K562 (cell line): ENCODE data around the gene FDX2. TPM values are rescaled to one million over a fixed set of nuclear protein-coding genes. Genes with fewer than 3 reads are reported as not detected.
A peak's percentile ranks its signal among the peaks of the same experiment; 100 is the strongest.

ENCODE experiments used
- ATAC-seq: fragments of 200-7000 bp; cut with Tn5 transposase; 3 replicates; pipeline ENCODE4 v1.9.1; 2020; ENCODE audit warnings: moderate library complexity
- BruUV-seq: library from RNA; stranded (reverse); fragments of 400-500 nt; replicated peaks from 2 replicates; lab custom pipeline; 2021; lab: Mats Ljungman, UMichigan
- CTCF ChIA-PET: fragments of 300-600 bp; formaldehyde crosslinking; extraction: SDS; loops from one replicate; lab custom pipeline; 2021; ENCODE audit warnings: low intra/inter-chr PET ratio; lab: Yijun Ruan, JAX
- POLR2A ChIA-PET: fragments of 300-600, 350-650 bp; sonication (Branson Sonifier 250); formaldehyde crosslinking; extraction: SDS; loops from one replicate; lab custom pipeline; 2021; ENCODE audit warnings: antibody characterized with exemption, inconsistent platforms; lab: Yijun Ruan, JAX
- DNase-seq, 4 experiments: peaks; one replicate each; pipeline versions ENCODE4 v3.0.0 to v3.0.0-alpha.2; 2011 to 2018; ENCODE audit warnings: low spot score in 3 of 4, mixed read lengths in 3 of 4; ENCODE audit errors: extremely low read depth in 1 of 4
- FAIRE-seq: peaks from 2 replicates; lab custom pipeline; 2011; peaks lifted over from hg19 to GRCh38; lab: Jason Lieb, UNC
- H2AFZ ChIP-seq: 2 replicates; pipeline ENCODE4 v1.6.0; 2011; ENCODE audit warnings: low read depth, low read length, control low read depth, inconsistent platforms
- H3K27ac ChIP-seq: fragments of 200-600 bp; 3 replicates; pipeline ENCODE4 v1.8.0; 2011; ENCODE audit warnings: low read depth, mild to moderate bottlenecking, control low read depth, inconsistent platforms, low read length, moderate library complexity, mixed read lengths; ENCODE audit errors: extremely low read depth
- H3K27me3 ChIP-seq, 2 experiments: fragments of 300-600 bp in 1 of 2; 2 replicates in 1 of 2; 3 replicates in 1 of 2; pipeline versions ENCODE4 v1.6.0 to v1.8.0; 2011; ENCODE audit warnings: inconsistent platforms in 2 of 2, low read length in 2 of 2, mild to moderate bottlenecking in 1 of 2, mixed read lengths in 1 of 2, moderate library complexity in 1 of 2; ENCODE audit not compliant: control insufficient read depth in 2 of 2, insufficient read depth in 2 of 2
- H3K36me3 ChIP-seq: fragments of 300-600 bp; 3 replicates; pipeline ENCODE4 v1.8.0; 2011; ENCODE audit warnings: mild to moderate bottlenecking, low read length, inconsistent platforms; ENCODE audit not compliant: control insufficient read depth, insufficient read depth
- H3K4me1 ChIP-seq, 2 experiments: fragments of 200-600 bp in 1 of 2; replicated peaks in 1 of 2; 2 replicates in 1 of 2; 3 replicates in 1 of 2; pipeline versions ENCODE4 v1.5.1 to v1.8.0; 2011; ENCODE audit warnings: inconsistent platforms in 2 of 2, low read length in 2 of 2, mild to moderate bottlenecking in 1 of 2, mixed read lengths in 1 of 2, moderate library complexity in 1 of 2; ENCODE audit not compliant: control insufficient read depth in 2 of 2, insufficient read depth in 2 of 2
- H3K4me2 ChIP-seq: 2 replicates; pipeline ENCODE4 v1.6.1; 2011; ENCODE audit warnings: low read length, control low read depth, inconsistent platforms, mixed read lengths; ENCODE audit not compliant: insufficient read depth
- H3K4me3 ChIP-seq: fragments of 200-600 bp; sonication (generic), shearing (Covaris generic); 2 replicates; pipeline ENCODE4 v1.5.1; 2016; ENCODE audit warnings: control low read depth, inconsistent platforms
- H3K79me2 ChIP-seq: fragments of 200-600 bp; 3 replicates; pipeline ENCODE4 v1.8.0; 2011; ENCODE audit warnings: low read length, inconsistent platforms; ENCODE audit not compliant: control insufficient read depth, insufficient read depth
- H3K9ac ChIP-seq, 2 experiments: 2 replicates each; pipeline versions ENCODE4 v1.6.0 to v1.6.1; 2011; ENCODE audit warnings: low read depth in 2 of 2, low read length in 2 of 2, control low read depth in 1 of 2, inconsistent platforms in 1 of 2, mild to moderate bottlenecking in 1 of 2, mixed read lengths in 1 of 2; ENCODE audit not compliant: insufficient read depth in 1 of 2
- H3K9me1 ChIP-seq: one replicate; pipeline ENCODE4 v1.6.0; 2011; ENCODE audit warnings: inconsistent platforms, mild to moderate bottlenecking, low read length, moderate library complexity; ENCODE audit not compliant: control insufficient read depth, insufficient read depth
- H3K9me3 ChIP-seq: replicated peaks from 2 replicates; pipeline ENCODE4 v1.5.1; 2011; ENCODE audit warnings: low read depth, low read length, inconsistent platforms; ENCODE audit not compliant: control insufficient read depth, insufficient read depth
- H4K20me1 ChIP-seq: replicated peaks from 2 replicates; pipeline ENCODE4 v1.6.1; 2011; ENCODE audit warnings: low read length, inconsistent platforms, mixed read lengths; ENCODE audit not compliant: control insufficient read depth, insufficient read depth
- ASH1L ChIP-seq: fragments of 450-650 bp; IDR thresholded peaks from 2 replicates; pipeline ENCODE4 v1.6.1; 2018; ENCODE audit warnings: borderline replicate concordance, mild to moderate bottlenecking, low read depth; ENCODE audit not compliant: partially characterized antibody
- CREM ChIP-seq: IDR thresholded peaks from 2 replicates; pipeline ENCODE4 v1.6.1; 2014; ENCODE audit warnings: antibody characterized with exemption, low read depth
- CTBP1 ChIP-seq: fragments of 450-650 bp; IDR thresholded peaks from 2 replicates; pipeline ENCODE4 v1.6.1; 2016; ENCODE audit warnings: borderline replicate concordance
- DPF2 ChIP-seq: fragments of 450-650 bp; IDR thresholded peaks from 2 replicates; pipeline ENCODE4 v1.6.1; 2016
- GABPB1 ChIP-seq: sonication (generic); formaldehyde crosslinking; IDR thresholded peaks from 2 replicates; pipeline ENCODE4 v1.8.0; 2022; ENCODE audit warnings: mild to moderate bottlenecking, missing genetic modification reagents
- GTF2E2 ChIP-seq: fragments of 200-800 bp; sonication (Bioruptor generic); IDR thresholded peaks from 2 replicates; pipeline ENCODE4 v1.6.1; 2016; ENCODE audit warnings: missing genetic modification characterization, missing compliant biosample characterization
- HEY1 ChIP-seq: fragments of 250-450 bp; sonication (Bioruptor Pico); IDR thresholded peaks from 2 replicates; pipeline ENCODE4 v1.5.0; 2020; ENCODE audit warnings: mild to moderate bottlenecking, moderate library complexity, borderline replicate concordance
- HMG20B ChIP-seq: fragments of 250-450 bp; sonication (Bioruptor Pico); IDR thresholded peaks from 2 replicates; pipeline ENCODE4 v1.5.0; 2021; ENCODE audit warnings: mild to moderate bottlenecking
- MBD2 ChIP-seq: sonication (generic); IDR thresholded peaks from 2 replicates; pipeline ENCODE4 v1.6.1; 2016; ENCODE audit warnings: low read depth, borderline replicate concordance
- POLR2AphosphoS2 ChIP-seq: IDR thresholded peaks from 2 replicates; pipeline ENCODE4 v1.6.1; 2012; ENCODE audit warnings: low read length, improper control_type of control experiment
- SMARCE1 ChIP-seq: fragments of 450-650 bp; IDR thresholded peaks from 2 replicates; pipeline ENCODE4 v1.7.1; 2016; ENCODE audit warnings: mild to moderate bottlenecking
- USF2 ChIP-seq: sonication (generic); formaldehyde crosslinking; IDR thresholded peaks from 2 replicates; pipeline ENCODE4 v1.5.0; 2020; ENCODE audit warnings: missing genetic modification reagents
- ZBTB7A ChIP-seq: IDR thresholded peaks from 2 replicates; pipeline ENCODE4 v1.6.1; 2011; ENCODE audit warnings: low read depth, mild to moderate bottlenecking, low read length, moderate library complexity, borderline replicate concordance; ENCODE audit not compliant: control insufficient read depth
- ZFP30 ChIP-seq: fragments of 250-450 bp; sonication (Bioruptor Pico); IDR thresholded peaks from 2 replicates; pipeline ENCODE4 v1.8.0; 2022; ENCODE audit warnings: moderate library complexity, mild to moderate bottlenecking, inconsistent platforms, borderline replicate concordance
- ZNF121 ChIP-seq: sonication (generic); formaldehyde crosslinking; conservative IDR thresholded peaks from 2 replicates; pipeline ENCODE4 v1.8.0; 2022; ENCODE audit warnings: missing genetic modification reagents
- ZNF717 ChIP-seq: fragments of 250-450 bp; sonication (Bioruptor Pico); IDR thresholded peaks from 2 replicates; pipeline ENCODE4 v1.5.0; 2021
- ZNF766 ChIP-seq: fragments of 200-800 bp; sonication (Bioruptor generic); conservative IDR thresholded peaks from 2 replicates; pipeline ENCODE4 v1.6.1; 2016; ENCODE audit warnings: missing genetic modification characterization, missing compliant biosample characterization
- WGBS: fragments of 100-300 bp; shearing (Covaris generic); methylation state at CpG from one replicate; pipeline ENCODE4 v1.1.6; 2016; ENCODE audit warnings: low coverage, mixed read lengths; ENCODE audit not compliant: insufficient coverage; ENCODE audit errors: missing lambda C conversion rate; 5-methylcytosine and 5-hydroxymethylcytosine counted together
- in situ Hi-C: fragments of 300-500 bp; cut with MboI; formaldehyde crosslinking; loops from 4 replicates; pipeline ENCODE4 v1.15.0; 2018; ENCODE audit warnings: inconsistent platforms, mixed read lengths
- intact Hi-C: fragments of 100-400 bp; cut with micrococcal nuclease; formaldehyde crosslinking; loops from 2 replicates; pipeline ENCODE4 v1.14.2; 2022
- polyA plus RNA-seq, 8 experiments: library from polyadenylated mRNA; depleted of rRNA in 4 of 8; stranded (reverse) in 5 of 8; unstranded in 3 of 8; fragments of >200 nt; fragmentation: Nextera tagmentation in 2 of 8; fragmentation: Illumina TruSeq in 1 of 8; extraction: Ambion mirVana in 2 of 8; extraction: Trizol in 1 of 8; gene quantifications; 2 replicates each; pipeline versions ENCODE4 v1.2.1 to v1.2.3, GENCODE V29; 2011 to 2014; ENCODE audit warnings: inconsistent platforms in 1 of 8, missing spikeins in 1 of 8
- total RNA-seq, 7 experiments: library from RNA; depleted of rRNA in 6 of 7; stranded (reverse); fragments of >200 nt in 6 of 7; fragmentation: Illumina TruSeq in 2 of 7; extraction: Trizol in 2 of 7; gene quantifications; 2 replicates each; pipeline versions ENCODE4 v1.2.1 to v1.2.3, GENCODE V29; 2011 to 2021; ENCODE audit warnings: low replicate concordance in 1 of 7
- TF ChIP-seq, protein P1 (sequence below): fragments of 250-450 bp; sonication (Bioruptor Pico); IDR thresholded peaks from 2 replicates; pipeline ENCODE4 v1.4.0; 2020; ENCODE audit warnings: mild to moderate bottlenecking, moderate library complexity, borderline replicate concordance

The FDX2 gene
- total and polyA plus RNA-seq, 9 of the 15 experiments (the other 6 are each of a cell fraction or from before 2014, with no cell fraction given): 2.5 to 49.8 (median 29.7) TPM

GRCh38 chr19:10288662-10289166 is 27.1 kb downstream of the FDX2 start:
- Histone ChIP-seq H4K20me1 (no peaks in the 10 kb centered on the region), H3K4me3 (peak overlapping the region; percentile 79), H3K9me3 (no peaks in the 10 kb centered on the region), H3K9ac (peak overlapping the region; percentile 91 to 99), H3K4me2 (peak overlapping the region; percentile 99), H3K4me1 (peaks cover 31 to 92% of the 10 kb centered on the region in 2 experiments; a peak in 4 of 5 replicates), H3K9me1 (peaks cover 6% of the 10 kb centered on the region), H3K79me2 (peaks cover 69% of the 10 kb centered on the region), H2AFZ (peak overlapping the region; percentile 84), H3K27me3 (no peaks in the 10 kb centered on the region), H3K27ac (peak overlapping the region; percentile 96), H3K36me3 (peaks cover 39% of the 10 kb centered on the region)
- in situ Hi-C loops: no loop called here
- CTCF ChIA-PET: interaction anchor here (1.2 to 2.5 kb wide), 2 partner anchors 20 to 101 kb away, joined by 3 to 14 read pairs; no protein-coding TSS in a partner anchor
- ATAC-seq: peak; percentile 56
- WGBS: 1% methylated on average over 21 of the region's 23 CpGs
- intact Hi-C loops: loop anchor here (1.0 to 2.0 kb wide), 3 partner anchors 18 to 92 kb away; partner anchors contain the start of genes RAVER1 and TYK2
- POLR2A ChIA-PET: interaction anchor here (0.6 to 6.2 kb wide), 16 partner anchors 9 to 198 kb away, joined by 3 to 74 read pairs (median 5); partner anchors contain the start of genes CDC37, ICAM1, RAVER1 and TYK2
- FAIRE-seq: peak; percentile 90
- DNase-seq: peak; percentile 83 to 97 (median 92)
- no TSS peak for BruUV-seq
- TF ChIP-seq DPF2: 0 out of 2 replicates have a peak, but pooled peaks have one; percentile 25
- no peak for TF ChIP-seq CREM
- TF ChIP-seq ZFP30: no peak
- no peak for TF ChIP-seq ZNF717 (CRISPR knock-in tag)
- TF ChIP-seq ZBTB7A: peak; percentile 80; the same call in 1 of the 2 replicates
- TF ChIP-seq GABPB1: 0 out of 2 replicates have a peak, but pooled peaks have one; percentile 16
- peak; percentile 99 for TF ChIP-seq ZNF766 (CRISPR knock-in tag)
- peak; percentile 21; the same call in 1 of the 2 replicates for TF ChIP-seq MBD2
- TF ChIP-seq HEY1 (CRISPR knock-in tag): no peak
- TF ChIP-seq POLR2AphosphoS2: 0 out of 2 replicates have a peak, but pooled peaks have one; percentile 19
- TF ChIP-seq USF2 (CRISPR knock-in tag): 0 out of 2 replicates have a peak, but pooled peaks have one; percentile 4
- TF ChIP-seq CTBP1: no peak
- TF ChIP-seq, protein P1, sequence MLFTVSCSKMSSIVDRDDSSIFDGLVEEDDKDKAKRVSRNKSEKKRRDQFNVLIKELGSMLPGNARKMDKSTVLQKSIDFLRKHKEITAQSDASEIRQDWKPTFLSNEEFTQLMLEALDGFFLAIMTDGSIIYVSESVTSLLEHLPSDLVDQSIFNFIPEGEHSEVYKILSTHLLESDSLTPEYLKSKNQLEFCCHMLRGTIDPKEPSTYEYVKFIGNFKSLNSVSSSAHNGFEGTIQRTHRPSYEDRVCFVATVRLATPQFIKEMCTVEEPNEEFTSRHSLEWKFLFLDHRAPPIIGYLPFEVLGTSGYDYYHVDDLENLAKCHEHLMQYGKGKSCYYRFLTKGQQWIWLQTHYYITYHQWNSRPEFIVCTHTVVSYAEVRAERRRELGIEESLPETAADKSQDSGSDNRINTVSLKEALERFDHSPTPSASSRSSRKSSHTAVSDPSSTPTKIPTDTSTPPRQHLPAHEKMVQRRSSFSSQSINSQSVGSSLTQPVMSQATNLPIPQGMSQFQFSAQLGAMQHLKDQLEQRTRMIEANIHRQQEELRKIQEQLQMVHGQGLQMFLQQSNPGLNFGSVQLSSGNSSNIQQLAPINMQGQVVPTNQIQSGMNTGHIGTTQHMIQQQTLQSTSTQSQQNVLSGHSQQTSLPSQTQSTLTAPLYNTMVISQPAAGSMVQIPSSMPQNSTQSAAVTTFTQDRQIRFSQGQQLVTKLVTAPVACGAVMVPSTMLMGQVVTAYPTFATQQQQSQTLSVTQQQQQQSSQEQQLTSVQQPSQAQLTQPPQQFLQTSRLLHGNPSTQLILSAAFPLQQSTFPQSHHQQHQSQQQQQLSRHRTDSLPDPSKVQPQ (CRISPR knock-in tag): no peak
- TF ChIP-seq GTF2E2 (tag): peak; percentile 34; the same call in 1 of the 2 replicates
- 0 out of 2 replicates have a peak, but pooled peaks have one; percentile 11 for TF ChIP-seq SMARCE1
- TF ChIP-seq ZNF121: no peak
- TF ChIP-seq ASH1L: peak; percentile 39
- TF ChIP-seq HMG20B (CRISPR knock-in tag): no peak
